ENCODE measurements around the gene COA1.
"Not testable (repeated sequence)": the region's sequence is repeated elsewhere in the genome, so short reads cannot be mapped to it uniquely, and the experiment has no call there.

COA1 gene

GRCh38 chr7:43689115-43689514, 40.2 kb downstream of the COA1 start:
- TF ChIP-seq CTCF (IDR thresholded peaks at IDR 0.05; ENCODE audit: low read depth, low read length, poor library complexity, severe bottlenecking) (no peak), EZH2phosphoT487 (IDR thresholded peaks at IDR 0.05; ENCODE audit: borderline replicate concordance, low read length) (no peak)
- peaks cover 9% of the 10 kb centered on the region; the same call in 1 of the 2 replicates for H3K9me3 ChIP-seq (ENCODE audit: control insufficient read depth, insufficient read depth, low read length)
- no peaks in the 10 kb centered on the region for H3K9me2 ChIP-seq (replicated peaks; ENCODE audit: control insufficient read depth, low read length)
- no peaks in the 10 kb centered on the region for H3K27me3 ChIP-seq (ENCODE audit: control insufficient read depth, low read length)
- H3K4me1 ChIP-seq (ENCODE audit: control insufficient read depth, low read length), result peaks cover 37% of the 10 kb centered on the region
- H3K79me2 ChIP-seq (ENCODE audit: control insufficient read depth, low read length), result peaks cover 96% of the 10 kb centered on the region
- H3K36me3 ChIP-seq (ENCODE audit: control insufficient read depth, low read length), result peaks cover 7% of the 10 kb centered on the region
- no peak overlapping the region for H3K4me2 ChIP-seq (ENCODE audit: low read length)
- H3K27ac ChIP-seq (ENCODE audit: low read depth, low read length), result no peak overlapping the region
- H3K4me3 ChIP-seq (ENCODE audit: low read length), result no peak overlapping the region
- H3F3A ChIP-seq (ENCODE audit: control insufficient read depth, insufficient read depth), result no peaks in the 10 kb centered on the region
- no peaks in the 10 kb centered on the region for H4K20me1 ChIP-seq (ENCODE audit: control insufficient read depth, insufficient read depth, low read depth, low read length)

GRCh38 chr7:43687866-43688265, 41.5 kb downstream of the COA1 start:
- H3K4me1 ChIP-seq (ENCODE audit: control insufficient read depth, low read length), result peaks cover 45% of the 10 kb centered on the region
- H3K9me2 ChIP-seq (replicated peaks; ENCODE audit: control insufficient read depth, low read length); H3F3A ChIP-seq (ENCODE audit: control insufficient read depth, insufficient read depth); H4K20me1 ChIP-seq (ENCODE audit: control insufficient read depth, insufficient read depth, low read depth, low read length); H3K4me2 ChIP-seq (ENCODE audit: low read length); H3K27ac ChIP-seq (ENCODE audit: low read depth, low read length); H3K4me3 ChIP-seq (ENCODE audit: low read length); H3K27me3 ChIP-seq (ENCODE audit: control insufficient read depth, low read length): not testable (repeated sequence)
- peaks cover 11% of the 10 kb centered on the region for H3K36me3 ChIP-seq (ENCODE audit: control insufficient read depth, low read length)
- H3K9me3 ChIP-seq (ENCODE audit: control insufficient read depth, insufficient read depth, low read length), result peaks cover 12% of the 10 kb centered on the region; the same call in 1 of the 2 replicates
- peaks cover 96% of the 10 kb centered on the region for H3K79me2 ChIP-seq (ENCODE audit: control insufficient read depth, low read length)

GRCh38 chr7:43686991-43687390, 42.3 kb downstream of the COA1 start:
- Histone ChIP-seq H3K9me2 (replicated peaks; ENCODE audit: control insufficient read depth, low read length) (no peaks in the 10 kb centered on the region), H3K79me2 (ENCODE audit: control insufficient read depth, low read length) (peaks cover 96% of the 10 kb centered on the region), H3K27ac (ENCODE audit: low read depth, low read length) (no peak overlapping the region), H3K4me2 (ENCODE audit: low read length) (no peak overlapping the region), H3K4me1 (ENCODE audit: control insufficient read depth, low read length) (peaks cover 49% of the 10 kb centered on the region), H3F3A (ENCODE audit: control insufficient read depth, insufficient read depth) (0 out of 2 replicates have a peak, but pooled peaks cover 2% of the 10 kb centered on the region), H3K9me3 (ENCODE audit: control insufficient read depth, insufficient read depth, low read length) (peaks cover 12% of the 10 kb centered on the region; the same call in 1 of the 2 replicates), H3K36me3 (ENCODE audit: control insufficient read depth, low read length) (peaks cover 11% of the 10 kb centered on the region), H4K20me1 (ENCODE audit: control insufficient read depth, insufficient read depth, low read depth, low read length) (no peaks in the 10 kb centered on the region), H3K27me3 (ENCODE audit: control insufficient read depth, low read length) (no peaks in the 10 kb centered on the region), H3K4me3 (ENCODE audit: low read length) (no peak overlapping the region)
- no peak for TF ChIP-seq EZH2phosphoT487 (IDR thresholded peaks at IDR 0.05; ENCODE audit: borderline replicate concordance, low read length)
- no peak for TF ChIP-seq CTCF (IDR thresholded peaks at IDR 0.05; ENCODE audit: low read depth, low read length, poor library complexity, severe bottlenecking)

- Histone ChIP-seq H3K9me2 (replicated peaks; ENCODE audit: control insufficient read depth, low read length) (no peaks in the 10 kb centered on the region), H3K4me3 (ENCODE audit: low read length) (no peak overlapping the region), H3K36me3 (ENCODE audit: control insufficient read depth, low read length) (peaks cover 11% of the 10 kb centered on the region), H3K4me2 (ENCODE audit: low read length) (peak overlapping the region; percentile 59), H3K27me3 (ENCODE audit: control insufficient read depth, low read length) (no peaks in the 10 kb centered on the region), H3K4me1 (ENCODE audit: control insufficient read depth, low read length) (peaks cover 92% of the 10 kb centered on the region), H3K27ac (ENCODE audit: low read depth, low read length) (peak overlapping the region; percentile 53; the same call in 1 of the 2 replicates), H3F3A (ENCODE audit: control insufficient read depth, insufficient read depth) (peaks cover 7% of the 10 kb centered on the region; the same call in 1 of the 2 replicates), H3K79me2 (ENCODE audit: control insufficient read depth, low read length) (peaks cover 99% of the 10 kb centered on the region), H3K9me3 (ENCODE audit: control insufficient read depth, insufficient read depth, low read length) (peaks cover 8% of the 10 kb centered on the region; the same call in 1 of the 2 replicates), H4K20me1 (ENCODE audit: control insufficient read depth, insufficient read depth, low read depth, low read length) (no peaks in the 10 kb centered on the region)
- TF ChIP-seq CTCF (IDR thresholded peaks at IDR 0.05; ENCODE audit: low read depth, low read length, poor library complexity, severe bottlenecking), result no peak
- no peak for TF ChIP-seq EZH2phosphoT487 (IDR thresholded peaks at IDR 0.05; ENCODE audit: borderline replicate concordance, low read length)
Measured at GRCh38 chr7:43680736-43681135, 48.6 kb downstream of the COA1 start.
